Stimulated activated CD8-positive, alpha-beta memory T cell treated with anti-CD3 and anti-CD28 coated beads, Interleukin-12 subunit alpha, Interleukin-12 subunit beta, amount 100 ng/mL, for 4 hours (primary cell): ENCODE measurements around the gene FOXC2.

Source experiments
- DNase-seq: peaks from one replicate; pipeline ENCODE4 v3.0.0-alpha.2; 2020; ENCODE audit warnings: low read depth

Gene FOXC2

GRCh38 chr16:86616906-86617305, 50.3 kb downstream of the FOXC2 start:
- no peak for DNase-seq

DNA sequence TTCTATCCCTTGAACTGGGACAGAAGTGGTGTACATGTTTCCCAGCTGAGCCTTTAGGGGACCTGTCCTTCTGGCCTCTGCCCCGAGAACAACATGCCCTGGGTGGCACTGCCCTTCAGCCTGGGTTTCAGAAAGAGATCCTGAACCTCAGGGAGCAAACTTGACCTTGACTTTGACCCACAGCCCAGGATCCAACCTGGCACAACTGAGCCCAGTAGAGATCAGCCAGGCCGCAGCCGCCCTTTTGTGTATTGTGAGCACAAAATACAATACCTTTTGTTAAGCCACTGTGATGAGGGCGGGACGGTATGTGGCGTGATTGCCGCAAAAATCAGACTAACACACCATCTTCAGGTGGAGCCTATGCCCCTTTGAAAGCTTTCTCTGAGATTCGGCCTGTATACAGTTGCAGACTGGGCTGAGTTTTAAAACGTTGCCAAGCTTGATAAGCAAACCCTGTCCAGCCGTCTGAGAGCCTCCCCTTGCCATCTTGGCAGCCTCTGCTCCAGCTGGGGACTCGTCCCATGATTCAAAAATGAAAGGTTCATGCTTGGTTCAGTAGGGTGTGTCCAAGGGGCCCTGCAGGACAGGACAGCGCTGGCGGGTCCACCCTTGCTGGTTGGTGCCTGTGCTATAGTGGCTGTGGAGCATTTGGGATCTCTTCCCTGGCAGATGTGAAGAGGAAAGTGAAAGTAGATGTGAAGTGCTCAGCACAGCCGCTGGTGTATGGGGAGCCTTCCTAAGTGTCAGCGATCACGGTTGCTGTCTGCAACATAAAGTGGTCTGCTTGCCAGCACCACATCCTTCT, 52.0 kb downstream of the FOXC2 start:
- DNase-seq = no peak
